PFSK-1 (cell line): ENCODE results near the gene NOL12.
A peak's percentile ranks its signal among the peaks of the same experiment; 100 is the strongest.

ENCODE experiments used
- FOXP2 ChIP-seq: optimal IDR thresholded peaks from 2 replicates; pipeline ENCODE3; 2011; ENCODE audit warnings: borderline replicate concordance, control low read depth, inconsistent platforms; ENCODE audit not compliant: insufficient read depth; ENCODE audit errors: extremely low read length, extremely low read depth
- POLR2AphosphoS5 ChIP-seq: IDR thresholded peaks from 2 replicates; pipeline ENCODE4 v1.6.1; 2012; ENCODE audit warnings: low read depth, mild to moderate bottlenecking, control low read depth, low read length, moderate library complexity
- SIN3A ChIP-seq: IDR thresholded peaks from 2 replicates; pipeline ENCODE4 v1.6.1; 2012; ENCODE audit warnings: mild to moderate bottlenecking, low read length, moderate library complexity, borderline replicate concordance; ENCODE audit not compliant: insufficient read depth
- TAF1 ChIP-seq: IDR thresholded peaks from 2 replicates; pipeline ENCODE4 v1.6.1; 2012; ENCODE audit warnings: low read length, control low read depth, borderline replicate concordance; ENCODE audit not compliant: insufficient read depth
- TF ChIP-seq, protein P1 (sequence below), 2 experiments: IDR thresholded peaks; 2 replicates each; pipeline versions ENCODE4 v1.6.1 to v1.8.0; 2011 to 2012; ENCODE audit warnings: low read depth in 2 of 2, low read length in 2 of 2, control low read depth in 1 of 2, inconsistent platforms in 1 of 2, mild to moderate bottlenecking in 1 of 2, moderate library complexity in 1 of 2; ENCODE audit not compliant: insufficient read depth in 1 of 2

NOL12 gene

DNA sequence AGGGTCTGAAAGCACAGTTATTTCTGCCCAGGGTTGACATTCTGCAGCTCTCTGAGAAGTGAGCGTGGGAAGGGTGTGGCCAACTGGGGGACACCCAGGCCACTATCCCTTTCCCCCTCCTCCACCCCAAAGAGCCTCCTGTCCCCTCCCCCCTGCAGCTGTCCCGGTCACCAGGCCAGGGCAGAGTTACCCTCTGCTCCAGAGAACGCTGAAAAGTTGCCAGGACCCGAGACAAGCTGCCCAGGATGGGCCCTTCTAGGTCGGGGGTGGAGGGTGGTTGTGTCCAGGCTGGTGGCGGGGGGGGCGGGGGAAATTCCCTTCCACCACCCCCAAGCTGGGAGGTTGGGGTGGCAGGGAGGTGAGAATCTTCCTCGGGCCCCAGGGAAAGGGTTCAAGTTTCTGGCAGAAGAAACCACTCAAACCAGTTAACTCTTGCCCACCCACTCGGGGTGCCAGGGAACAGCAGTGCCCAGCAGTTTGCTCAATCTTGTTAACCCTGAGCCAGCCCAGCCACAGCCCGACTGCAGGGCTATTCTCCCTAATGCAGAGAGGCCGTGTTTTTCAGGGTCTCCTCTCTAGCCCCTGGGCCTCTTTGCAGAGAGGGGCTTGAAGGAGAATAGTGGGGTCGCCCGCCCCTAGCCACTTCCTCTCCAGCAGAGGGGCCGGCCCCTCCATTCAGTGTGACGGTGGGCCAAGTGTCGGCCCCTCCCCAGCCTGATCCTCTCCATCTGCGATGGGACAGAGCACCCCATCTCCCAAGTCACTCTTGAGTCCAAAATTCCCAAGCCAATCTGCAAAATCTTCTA lies 10.0 kb upstream of the NOL12 start:
- TF ChIP-seq POLR2AphosphoS5 (no peak; the same call in none of the 2 replicates), SIN3A (no peak), FOXP2 (no peak), TAF1 (no peak)
- TF ChIP-seq, protein P1, sequence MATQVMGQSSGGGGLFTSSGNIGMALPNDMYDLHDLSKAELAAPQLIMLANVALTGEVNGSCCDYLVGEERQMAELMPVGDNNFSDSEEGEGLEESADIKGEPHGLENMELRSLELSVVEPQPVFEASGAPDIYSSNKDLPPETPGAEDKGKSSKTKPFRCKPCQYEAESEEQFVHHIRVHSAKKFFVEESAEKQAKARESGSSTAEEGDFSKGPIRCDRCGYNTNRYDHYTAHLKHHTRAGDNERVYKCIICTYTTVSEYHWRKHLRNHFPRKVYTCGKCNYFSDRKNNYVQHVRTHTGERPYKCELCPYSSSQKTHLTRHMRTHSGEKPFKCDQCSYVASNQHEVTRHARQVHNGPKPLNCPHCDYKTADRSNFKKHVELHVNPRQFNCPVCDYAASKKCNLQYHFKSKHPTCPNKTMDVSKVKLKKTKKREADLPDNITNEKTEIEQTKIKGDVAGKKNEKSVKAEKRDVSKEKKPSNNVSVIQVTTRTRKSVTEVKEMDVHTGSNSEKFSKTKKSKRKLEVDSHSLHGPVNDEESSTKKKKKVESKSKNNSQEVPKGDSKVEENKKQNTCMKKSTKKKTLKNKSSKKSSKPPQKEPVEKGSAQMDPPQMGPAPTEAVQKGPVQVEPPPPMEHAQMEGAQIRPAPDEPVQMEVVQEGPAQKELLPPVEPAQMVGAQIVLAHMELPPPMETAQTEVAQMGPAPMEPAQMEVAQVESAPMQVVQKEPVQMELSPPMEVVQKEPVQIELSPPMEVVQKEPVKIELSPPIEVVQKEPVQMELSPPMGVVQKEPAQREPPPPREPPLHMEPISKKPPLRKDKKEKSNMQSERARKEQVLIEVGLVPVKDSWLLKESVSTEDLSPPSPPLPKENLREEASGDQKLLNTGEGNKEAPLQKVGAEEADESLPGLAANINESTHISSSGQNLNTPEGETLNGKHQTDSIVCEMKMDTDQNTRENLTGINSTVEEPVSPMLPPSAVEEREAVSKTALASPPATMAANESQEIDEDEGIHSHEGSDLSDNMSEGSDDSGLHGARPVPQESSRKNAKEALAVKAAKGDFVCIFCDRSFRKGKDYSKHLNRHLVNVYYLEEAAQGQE (IDR thresholded peaks at IDR 0.05; ENCODE audit: insufficient read depth in 1 of 2, low read depth in 2 of 2, low read length in 2 of 2): no peak

DNA sequence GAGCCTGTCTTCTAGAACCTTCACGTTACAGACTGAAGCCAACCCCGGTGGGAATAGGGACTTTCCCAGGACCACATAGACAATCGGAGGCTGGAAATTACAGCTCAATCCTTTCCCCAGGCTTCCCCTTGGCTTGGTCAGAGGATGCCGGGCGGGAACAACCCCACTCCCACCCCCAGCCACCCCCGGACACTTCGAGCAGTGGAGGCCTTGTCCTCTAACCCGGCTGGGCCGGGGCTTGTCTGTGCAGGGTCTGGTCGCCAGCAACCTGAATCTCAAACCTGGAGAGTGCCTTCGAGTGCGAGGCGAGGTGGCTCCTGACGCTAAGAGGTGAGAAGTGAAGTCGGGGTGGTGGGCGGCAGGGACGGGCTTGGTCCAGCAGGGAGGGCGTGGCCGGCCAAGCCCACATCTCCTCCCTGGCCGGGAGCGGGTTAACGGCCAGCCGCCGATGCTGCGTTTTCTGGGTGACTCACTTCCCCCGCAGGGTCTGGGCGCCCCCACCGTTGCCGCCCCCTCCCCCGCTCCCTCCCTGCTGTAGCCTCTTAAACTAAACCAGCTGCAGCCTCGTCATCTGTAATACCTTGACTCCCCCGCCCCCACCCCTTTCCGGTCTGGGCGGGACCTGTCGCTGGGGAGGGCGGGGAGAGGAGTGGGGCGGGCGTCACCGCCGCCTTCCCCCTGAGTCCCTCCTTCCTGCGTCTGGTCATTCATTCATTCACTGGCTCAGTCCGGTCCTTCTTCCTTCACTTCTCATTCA lies 9.2 kb upstream of the NOL12 start:
- TF ChIP-seq FOXP2 (peak; percentile 64), TAF1 (no peak; the same call in 1 of the 2 replicates), SIN3A (peak; percentile 23; the same call in 1 of the 2 replicates), POLR2AphosphoS5 (peak; percentile 73)
- TF ChIP-seq, protein P1 (IDR thresholded peaks at IDR 0.05; ENCODE audit: insufficient read depth in 1 of 2, low read depth in 2 of 2, low read length in 2 of 2): no peak

DNA sequence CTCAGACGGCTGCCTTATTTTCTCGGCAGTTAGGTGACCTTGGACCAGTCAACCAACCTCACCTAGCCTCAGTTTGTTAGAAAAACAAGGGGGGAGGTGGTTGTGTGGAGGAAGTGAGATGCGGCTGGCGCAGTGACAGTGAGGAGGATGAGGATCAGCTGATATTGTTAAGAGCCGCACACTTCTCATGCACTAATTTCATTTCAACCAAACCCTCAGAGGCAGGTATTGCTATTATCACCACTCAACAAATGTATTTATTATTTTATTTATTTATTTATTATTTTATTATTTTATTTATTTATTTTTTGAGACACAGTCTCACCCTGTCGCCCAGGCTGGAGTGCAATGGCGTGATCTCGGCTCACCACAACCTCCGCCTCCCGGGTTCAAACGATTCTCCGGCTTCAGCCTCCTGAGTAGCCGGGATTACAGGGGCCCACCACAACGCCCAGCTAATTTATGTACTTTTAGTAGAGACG lies 8.6 kb upstream of the NOL12 start:
- TF ChIP-seq, protein P1 (IDR thresholded peaks at IDR 0.05; ENCODE audit: insufficient read depth in 1 of 2, low read depth in 2 of 2, low read length in 2 of 2): no peak
- TF ChIP-seq FOXP2: no peak
- TF ChIP-seq POLR2AphosphoS5: no peak; the same call in 1 of the 2 replicates
- TF ChIP-seq TAF1: no peak
- no peak for TF ChIP-seq SIN3A

DNA sequence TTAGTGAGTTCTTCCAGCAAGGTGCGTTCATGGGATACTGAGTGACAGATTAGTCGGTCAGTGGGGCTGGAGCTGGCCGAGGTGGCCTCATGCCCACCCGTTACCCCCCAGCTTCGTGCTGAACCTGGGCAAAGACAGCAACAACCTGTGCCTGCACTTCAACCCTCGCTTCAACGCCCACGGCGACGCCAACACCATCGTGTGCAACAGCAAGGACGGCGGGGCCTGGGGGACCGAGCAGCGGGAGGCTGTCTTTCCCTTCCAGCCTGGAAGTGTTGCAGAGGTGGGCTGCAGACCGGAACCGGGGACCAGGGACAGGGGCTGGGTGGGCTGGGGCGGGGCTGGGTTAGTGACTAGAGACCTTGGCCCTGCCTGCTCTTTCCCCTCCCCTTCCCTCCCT lies 7.8 kb upstream of the NOL12 start:
- 0 out of 2 replicates have a peak, but pooled peaks have one; percentile 62 for TF ChIP-seq POLR2AphosphoS5
- TF ChIP-seq TAF1: no peak

DNA sequence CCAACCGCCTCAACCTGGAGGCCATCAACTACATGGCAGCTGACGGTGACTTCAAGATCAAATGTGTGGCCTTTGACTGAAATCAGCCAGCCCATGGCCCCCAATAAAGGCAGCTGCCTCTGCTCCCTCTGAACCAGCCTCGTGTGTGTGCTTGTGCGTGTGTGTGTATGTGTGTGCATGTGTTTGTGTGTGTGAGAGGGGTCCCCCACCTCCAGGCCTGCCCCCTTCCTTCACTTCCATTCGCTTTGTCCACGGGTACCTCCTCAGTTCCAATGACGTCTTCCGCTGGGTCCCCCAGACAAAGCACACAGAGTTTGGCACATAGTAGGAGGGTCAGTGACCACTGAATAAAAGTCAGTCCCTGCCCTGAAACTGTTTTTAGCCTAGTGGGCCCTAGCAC lies 6.5 kb upstream of the NOL12 start:
- TF ChIP-seq POLR2AphosphoS5: no peak

DNA sequence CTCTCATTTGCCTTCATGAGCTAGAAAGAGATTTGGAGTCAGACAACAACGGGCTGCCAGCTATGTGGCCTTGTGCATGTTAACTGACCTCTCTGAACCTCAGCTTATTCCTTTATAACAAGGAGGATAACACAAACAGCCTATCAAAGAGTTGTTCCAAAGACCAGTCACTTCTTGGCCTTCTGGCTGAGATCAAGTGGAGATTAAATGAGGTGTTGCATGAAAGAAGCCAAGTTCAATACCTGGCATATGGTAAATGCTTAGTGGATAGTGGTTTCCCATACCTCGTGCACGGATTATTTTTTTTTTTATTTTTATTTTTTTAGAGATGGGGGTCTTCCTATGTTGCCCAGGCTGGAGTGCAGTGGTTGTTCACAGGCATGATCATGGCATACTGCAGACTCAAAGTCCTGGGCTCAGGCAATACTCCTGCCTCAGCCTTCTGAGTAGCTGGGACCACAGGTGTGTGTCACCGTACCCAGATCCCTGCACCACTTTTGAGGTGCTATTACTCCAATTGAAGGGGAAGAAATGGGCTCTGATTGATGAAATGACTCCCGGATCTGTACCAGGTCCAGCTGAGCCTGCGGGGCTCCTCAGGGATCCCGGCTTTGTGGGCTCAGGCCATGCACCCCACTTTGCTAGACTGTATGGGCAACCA lies 5.8 kb upstream of the NOL12 start:
- TF ChIP-seq SIN3A: 0 out of 2 replicates have a peak, but pooled peaks have one; percentile 46
- TF ChIP-seq, protein P1 (IDR thresholded peaks at IDR 0.05; ENCODE audit: insufficient read depth in 1 of 2, low read depth in 2 of 2, low read length in 2 of 2): no peak
- no peak for TF ChIP-seq TAF1
- TF ChIP-seq FOXP2: no peak
- peak; percentile 88 for TF ChIP-seq POLR2AphosphoS5
